NCI-H1092 (cell line): ENCODE measurements around the gene INTU.
"Not testable (repeated sequence)": the region's sequence is repeated elsewhere in the genome, so short reads cannot be mapped to it uniquely, and the experiment has no call there.

Source experiments
- DNase-seq: peaks from one replicate; lab custom pipeline; 2025; lab: John Stamatoyannopoulos, UW

Gene INTU

GRCh38 chr4:127632420-127633403 lies at the start of gene INTU:
Gene INTU, plus strand, starts transcription at chr4:127632957. Its CDS starts 78 bp downstream, at chr4:127633035.
- peak; percentile 90 for DNase-seq

GRCh38 chr4:127586496-127586895 lies 46.3 kb upstream of the INTU start:
- not testable (repeated sequence) for DNase-seq

GRCh38 chr4:127586922-127587571 lies 45.7 kb upstream of the INTU start:
- peak; percentile 38 for DNase-seq

- not testable (repeated sequence) for DNase-seq
These were observed 43.6 kb upstream of the INTU start for GRCh38 chr4:127589153-127589552.

GRCh38 chr4:127598656-127599055 lies 34.1 kb upstream of the INTU start:
- DNase-seq = no peak

- DNase-seq = no peak
These were observed 31.7 kb upstream of the INTU start for GRCh38 chr4:127601029-127601428.

- peak; percentile 46 for DNase-seq
These were observed 27.6 kb upstream of the INTU start for GRCh38 chr4:127604949-127605709.

GRCh38 chr4:127606823-127607222 lies 25.9 kb upstream of the INTU start:
- no peak for DNase-seq

- no peak for DNase-seq
These were observed 23.3 kb upstream of the INTU start for GRCh38 chr4:127609484-127609883.

- DNase-seq = no peak
These were observed 22.3 kb upstream of the INTU start for GRCh38 chr4:127610488-127610887.

- DNase-seq = no peak
These were observed 15.9 kb upstream of the INTU start for GRCh38 chr4:127616898-127617297.

GRCh38 chr4:127618427-127618826 lies 14.3 kb upstream of the INTU start:
- DNase-seq = no peak

- DNase-seq = no peak
These were observed 10.2 kb upstream of the INTU start for GRCh38 chr4:127622621-127622920.

GRCh38 chr4:127622921-127623796 lies 9.6 kb upstream of the INTU start:
- DNase-seq = peak; percentile 27

- DNase-seq = no peak
These were observed 9.0 kb upstream of the INTU start for GRCh38 chr4:127623797-127624083.

GRCh38 chr4:127624173-127624572 lies 8.6 kb upstream of the INTU start:
- DNase-seq = no peak

GRCh38 chr4:127629371-127629770 lies 3.4 kb upstream of the INTU start:
- DNase-seq = no peak

- DNase-seq = no peak
These were observed 2.6 kb upstream of the INTU start for GRCh38 chr4:127630152-127630551.

GRCh38 chr4:127631420-127631819 lies 1.3 kb upstream of the INTU start:
- DNase-seq = no peak

GRCh38 chr4:127634181-127634580 lies 1.4 kb downstream of the INTU start:
- DNase-seq = no peak

GRCh38 chr4:127641524-127641923 lies 8.8 kb downstream of the INTU start:
- no peak for DNase-seq

- DNase-seq = no peak
These were observed 9.4 kb downstream of the INTU start for GRCh38 chr4:127642169-127642568.
